MM.1S (cell line): ENCODE results near the gene BIRC6.

Experiments
- DNase-seq: peaks from one replicate; pipeline ENCODE4 v3.0.0-alpha.2; 2015
- H2AFZ ChIP-seq: fragments of 300-600 bp; sonication (generic); 2 replicates; pipeline ENCODE4 v1.6.0; 2016; ENCODE audit warnings: antibody characterized with exemption, low read length
- H3F3A ChIP-seq: fragments of 300-600 bp; sonication (generic); 2 replicates; pipeline ENCODE4 v1.6.1; 2016; ENCODE audit warnings: mild to moderate bottlenecking, antibody characterized with exemption, low read length, moderate library complexity, mixed read lengths; ENCODE audit not compliant: insufficient read depth
- H3K27ac ChIP-seq: fragments of 300-600 bp; sonication (generic); 2 replicates; pipeline ENCODE4 v1.5.1; 2016; ENCODE audit warnings: mild to moderate bottlenecking, low read length
- H3K27me3 ChIP-seq: fragments of 300-600 bp; sonication (generic); replicated peaks from 2 replicates; pipeline ENCODE4 v1.6.0; 2016; ENCODE audit warnings: low read length; ENCODE audit not compliant: insufficient read depth
- H3K36me3 ChIP-seq: fragments of 300-600 bp; sonication (generic); replicated peaks from 2 replicates; pipeline ENCODE4 v1.6.1; 2016; ENCODE audit warnings: mild to moderate bottlenecking, low read length, mixed read lengths; ENCODE audit not compliant: insufficient read depth
- H3K4me1 ChIP-seq: fragments of 300-600 bp; sonication (generic); 2 replicates; pipeline ENCODE4 v1.6.1; 2016; ENCODE audit warnings: low read length, mixed read lengths
- H3K4me2 ChIP-seq: fragments of 300-600 bp; sonication (generic); 2 replicates; pipeline ENCODE4 v1.6.0; 2016; ENCODE audit warnings: low read depth, low read length
- H3K4me3 ChIP-seq: fragments of 300-600 bp; sonication (generic); 2 replicates; pipeline ENCODE4 v1.5.1; 2016; ENCODE audit warnings: low read length, mixed read lengths
- H3K79me2 ChIP-seq: fragments of 300-600 bp; sonication (generic); 2 replicates; pipeline ENCODE4 v1.6.1; 2016; ENCODE audit warnings: mixed run types, low read length, mixed read lengths
- H3K9ac ChIP-seq: fragments of 300-600 bp; sonication (generic); 2 replicates; pipeline ENCODE4 v1.6.1; 2016; ENCODE audit warnings: low read length, mixed read lengths
- H3K9me2 ChIP-seq: fragments of 300-600 bp; sonication (generic); replicated peaks from 2 replicates; pipeline ENCODE4 v1.6.1; 2016; ENCODE audit warnings: mild to moderate bottlenecking, low read length, mixed read lengths; ENCODE audit not compliant: insufficient read depth
- H3K9me3 ChIP-seq: fragments of 300-600 bp; sonication (generic); replicated peaks from 2 replicates; pipeline ENCODE4 v1.6.1; 2016; ENCODE audit warnings: mild to moderate bottlenecking, low read length, mixed read lengths; ENCODE audit not compliant: insufficient read depth
- H4K20me1 ChIP-seq: fragments of 300-600 bp; sonication (generic); 2 replicates; pipeline ENCODE4 v1.6.1; 2016; ENCODE audit warnings: mild to moderate bottlenecking, low read length, moderate library complexity, mixed read lengths; ENCODE audit not compliant: insufficient read depth
- EZH2 ChIP-seq: fragments of 300-600 bp; sonication (generic); optimal IDR thresholded peaks from 2 replicates; pipeline ENCODE3; 2017; ENCODE audit warnings: low read depth, mild to moderate bottlenecking, antibody characterized with exemption, low read length, mixed read lengths
- EZH2phosphoT487 ChIP-seq: fragments of 300-600 bp; sonication (generic); IDR thresholded peaks from 2 replicates; pipeline ENCODE4 v1.6.1; 2018; ENCODE audit warnings: antibody characterized with exemption, low read length
- TF ChIP-seq, protein P1 (sequence below): fragments of 300-600 bp; sonication (generic); IDR thresholded peaks from 2 replicates; pipeline ENCODE4 v1.5.1; 2016; ENCODE audit warnings: antibody characterized with exemption, low read length, mixed read lengths

Gene BIRC6

GRCh38 chr2:32564417-32565035, 207.7 kb downstream of the BIRC6 start:
- Histone ChIP-seq H3K27me3 (no peaks in the 10 kb centered on the region), H3K4me2 (no peak overlapping the region), H4K20me1 (no peaks in the 10 kb centered on the region), H3K36me3 (no peaks in the 10 kb centered on the region), H2AFZ (no peak overlapping the region), H3K9me2 (no peaks in the 10 kb centered on the region), H3K79me2 (no peaks in the 10 kb centered on the region), H3K4me3 (no peak overlapping the region), H3K27ac (no peak overlapping the region), H3K9me3 (no peaks in the 10 kb centered on the region), H3K4me1 (no peaks in the 10 kb centered on the region), H3K9ac (no peak overlapping the region), H3F3A (no peaks in the 10 kb centered on the region)
- no peak for TF ChIP-seq EZH2
- TF ChIP-seq, protein P1, sequence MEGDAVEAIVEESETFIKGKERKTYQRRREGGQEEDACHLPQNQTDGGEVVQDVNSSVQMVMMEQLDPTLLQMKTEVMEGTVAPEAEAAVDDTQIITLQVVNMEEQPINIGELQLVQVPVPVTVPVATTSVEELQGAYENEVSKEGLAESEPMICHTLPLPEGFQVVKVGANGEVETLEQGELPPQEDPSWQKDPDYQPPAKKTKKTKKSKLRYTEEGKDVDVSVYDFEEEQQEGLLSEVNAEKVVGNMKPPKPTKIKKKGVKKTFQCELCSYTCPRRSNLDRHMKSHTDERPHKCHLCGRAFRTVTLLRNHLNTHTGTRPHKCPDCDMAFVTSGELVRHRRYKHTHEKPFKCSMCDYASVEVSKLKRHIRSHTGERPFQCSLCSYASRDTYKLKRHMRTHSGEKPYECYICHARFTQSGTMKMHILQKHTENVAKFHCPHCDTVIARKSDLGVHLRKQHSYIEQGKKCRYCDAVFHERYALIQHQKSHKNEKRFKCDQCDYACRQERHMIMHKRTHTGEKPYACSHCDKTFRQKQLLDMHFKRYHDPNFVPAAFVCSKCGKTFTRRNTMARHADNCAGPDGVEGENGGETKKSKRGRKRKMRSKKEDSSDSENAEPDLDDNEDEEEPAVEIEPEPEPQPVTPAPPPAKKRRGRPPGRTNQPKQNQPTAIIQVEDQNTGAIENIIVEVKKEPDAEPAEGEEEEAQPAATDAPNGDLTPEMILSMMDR, result no peak
- TF ChIP-seq EZH2phosphoT487, result no peak
- no peak for DNase-seq

GRCh38 chr2:32565902-32566301, 209.1 kb downstream of the BIRC6 start:
- Histone ChIP-seq H3K27ac (no peak overlapping the region), H3K4me1 (no peaks in the 10 kb centered on the region), H3K36me3 (no peaks in the 10 kb centered on the region), H4K20me1 (no peaks in the 10 kb centered on the region), H3K9me3 (no peaks in the 10 kb centered on the region), H3K9me2 (no peaks in the 10 kb centered on the region), H3K4me2 (no peak overlapping the region), H2AFZ (no peak overlapping the region), H3K9ac (no peak overlapping the region), H3K79me2 (no peaks in the 10 kb centered on the region), H3K4me3 (no peak overlapping the region), H3K27me3 (no peaks in the 10 kb centered on the region), H3F3A (no peaks in the 10 kb centered on the region)
- DNase-seq, result no peak
- TF ChIP-seq EZH2phosphoT487 (no peak), EZH2 (no peak)
- TF ChIP-seq, protein P1, result no peak

GRCh38 chr2:32572030-32572429, 215.2 kb downstream of the BIRC6 start:
- Histone ChIP-seq H3K9me3 (no peaks in the 10 kb centered on the region), H3K4me2 (no peak overlapping the region), H3K79me2 (no peaks in the 10 kb centered on the region), H3F3A (no peaks in the 10 kb centered on the region), H3K4me1 (no peaks in the 10 kb centered on the region; the same call in 1 of the 2 replicates), H2AFZ (no peak overlapping the region), H3K4me3 (no peak overlapping the region), H4K20me1 (no peaks in the 10 kb centered on the region), H3K27ac (no peak overlapping the region), H3K27me3 (no peaks in the 10 kb centered on the region), H3K9me2 (no peaks in the 10 kb centered on the region), H3K9ac (no peak overlapping the region), H3K36me3 (no peaks in the 10 kb centered on the region)
- TF ChIP-seq EZH2, result no peak
- TF ChIP-seq EZH2phosphoT487, result no peak
- TF ChIP-seq, protein P1, result no peak
- no peak for DNase-seq
